Measurements from ENCODE around the gene IPPK.

DNA sequence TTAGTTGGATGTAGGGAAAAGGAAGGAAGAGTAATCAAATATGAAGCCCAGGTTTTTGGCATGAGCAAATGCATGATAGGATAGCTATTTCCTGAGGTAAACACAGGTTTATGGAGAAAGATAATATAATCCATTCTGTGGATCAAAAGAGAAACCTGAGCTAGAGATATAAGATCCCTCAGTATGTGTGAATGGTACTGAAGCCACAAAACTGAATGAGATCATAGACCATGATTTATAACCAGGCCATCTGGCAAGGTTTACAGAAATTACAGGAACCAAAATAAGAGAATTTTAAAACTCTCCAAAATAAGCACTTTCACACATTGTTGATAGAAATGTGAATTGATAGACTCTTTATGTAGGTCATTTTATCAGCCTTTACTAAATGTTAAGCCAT is 105.4 kb downstream of the IPPK start:
- TF ChIP-seq EZH2 (IDR thresholded peaks at IDR 0.05; ENCODE audit: borderline replicate concordance, insufficient read depth, low read depth, low read length, poor library complexity, severe bottlenecking), result no peak
- TF ChIP-seq, protein P1, sequence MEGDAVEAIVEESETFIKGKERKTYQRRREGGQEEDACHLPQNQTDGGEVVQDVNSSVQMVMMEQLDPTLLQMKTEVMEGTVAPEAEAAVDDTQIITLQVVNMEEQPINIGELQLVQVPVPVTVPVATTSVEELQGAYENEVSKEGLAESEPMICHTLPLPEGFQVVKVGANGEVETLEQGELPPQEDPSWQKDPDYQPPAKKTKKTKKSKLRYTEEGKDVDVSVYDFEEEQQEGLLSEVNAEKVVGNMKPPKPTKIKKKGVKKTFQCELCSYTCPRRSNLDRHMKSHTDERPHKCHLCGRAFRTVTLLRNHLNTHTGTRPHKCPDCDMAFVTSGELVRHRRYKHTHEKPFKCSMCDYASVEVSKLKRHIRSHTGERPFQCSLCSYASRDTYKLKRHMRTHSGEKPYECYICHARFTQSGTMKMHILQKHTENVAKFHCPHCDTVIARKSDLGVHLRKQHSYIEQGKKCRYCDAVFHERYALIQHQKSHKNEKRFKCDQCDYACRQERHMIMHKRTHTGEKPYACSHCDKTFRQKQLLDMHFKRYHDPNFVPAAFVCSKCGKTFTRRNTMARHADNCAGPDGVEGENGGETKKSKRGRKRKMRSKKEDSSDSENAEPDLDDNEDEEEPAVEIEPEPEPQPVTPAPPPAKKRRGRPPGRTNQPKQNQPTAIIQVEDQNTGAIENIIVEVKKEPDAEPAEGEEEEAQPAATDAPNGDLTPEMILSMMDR (IDR thresholded peaks at IDR 0.05), result no peak
